GM21447 (cell line): ENCODE measurements around the gene TDRD10.
"Not testable (repeated sequence)": the region's sequence is repeated elsewhere in the genome, so short reads cannot be mapped to it uniquely, and the experiment has no call there.

Source experiments
- ATAC-seq: cut with Tn5 transposase; IDR thresholded peaks from one replicate; pipeline ENCODE4 v1.9.1; 2021; ENCODE audit not compliant: unreplicated experiment

The TDRD10 gene

GRCh38 chr1:154478639-154479038, 23.4 kb upstream of the TDRD10 start:
- ATAC-seq: no peak

GRCh38 chr1:154479764-154480421, 22.1 kb upstream of the TDRD10 start:
- ATAC-seq: no peak

DNA sequence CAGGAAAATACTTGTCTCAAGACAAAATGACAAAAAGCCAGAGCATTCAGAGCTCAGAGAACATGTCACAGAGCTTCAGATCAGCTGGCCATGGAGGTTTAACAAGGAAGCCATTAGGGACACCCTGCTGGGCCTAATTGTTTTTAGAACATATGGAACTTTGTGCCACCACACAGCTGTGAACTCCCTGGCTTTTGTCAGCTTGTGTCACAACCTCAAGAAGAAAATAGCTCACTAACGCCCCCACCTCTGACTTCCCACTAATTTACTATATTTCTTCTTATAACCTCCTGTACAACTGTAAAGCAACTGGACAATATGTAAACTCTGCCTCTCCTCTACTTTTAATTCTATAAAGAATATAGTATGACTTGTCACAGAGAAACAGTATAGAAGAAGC, 21.0 kb upstream of the TDRD10 start:
- ATAC-seq: no peak

GRCh38 chr1:154483941-154484803, 17.8 kb upstream of the TDRD10 start:
- ATAC-seq: no peak

DNA sequence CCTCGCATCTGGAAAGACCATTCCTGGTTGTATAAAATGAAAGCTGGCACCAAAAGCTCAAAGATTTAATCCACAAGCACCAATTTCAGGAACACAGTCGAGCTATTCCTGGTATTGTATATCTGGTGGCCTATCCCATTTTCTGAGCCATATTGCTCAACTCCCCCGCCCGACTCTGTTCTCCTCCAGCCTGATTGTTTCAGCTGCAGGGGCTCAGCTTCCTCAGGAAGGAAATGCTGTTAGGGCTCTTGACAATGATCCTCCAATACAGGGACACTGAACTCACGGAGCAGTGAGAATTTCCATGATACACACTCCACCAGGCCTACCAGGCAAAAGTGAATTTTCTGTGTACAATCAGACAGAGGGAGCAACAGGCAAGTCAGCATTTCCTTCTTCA, 16.9 kb upstream of the TDRD10 start:
- ATAC-seq: no peak

DNA sequence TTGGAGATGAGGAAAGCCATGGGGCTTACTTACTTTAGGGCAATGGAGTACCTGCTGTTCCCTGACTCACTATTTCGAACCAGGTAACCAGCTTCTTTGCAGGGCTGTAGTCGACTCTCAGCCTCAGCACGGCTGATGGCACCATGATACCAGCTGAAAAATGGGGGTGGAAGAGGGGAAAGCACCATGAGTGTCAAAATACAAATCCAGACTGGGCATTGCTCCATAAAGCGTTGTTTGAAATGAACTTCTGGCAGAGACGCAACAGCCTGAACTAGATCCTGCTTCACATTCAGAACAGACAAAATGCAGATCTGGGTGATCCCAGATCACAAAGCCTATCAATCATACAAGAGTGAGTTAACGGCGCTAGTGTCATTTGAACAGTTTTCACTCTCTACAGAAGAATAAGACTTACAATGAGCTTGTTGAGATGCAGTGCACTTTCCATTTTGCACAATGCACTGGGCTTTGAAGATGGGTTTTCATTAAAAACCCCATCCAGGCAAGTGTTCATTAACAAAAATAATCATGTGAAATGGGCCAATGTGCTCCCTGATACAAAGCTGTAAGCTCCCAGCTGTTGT, 16.0 kb upstream of the TDRD10 start:
- ATAC-seq: no peak

GRCh38 chr1:154486756-154487155, 15.3 kb upstream of the TDRD10 start:
- not testable (repeated sequence) for ATAC-seq

- no peak for ATAC-seq
Observed at GRCh38 chr1:154488922-154489321, 13.1 kb upstream of the TDRD10 start.

DNA sequence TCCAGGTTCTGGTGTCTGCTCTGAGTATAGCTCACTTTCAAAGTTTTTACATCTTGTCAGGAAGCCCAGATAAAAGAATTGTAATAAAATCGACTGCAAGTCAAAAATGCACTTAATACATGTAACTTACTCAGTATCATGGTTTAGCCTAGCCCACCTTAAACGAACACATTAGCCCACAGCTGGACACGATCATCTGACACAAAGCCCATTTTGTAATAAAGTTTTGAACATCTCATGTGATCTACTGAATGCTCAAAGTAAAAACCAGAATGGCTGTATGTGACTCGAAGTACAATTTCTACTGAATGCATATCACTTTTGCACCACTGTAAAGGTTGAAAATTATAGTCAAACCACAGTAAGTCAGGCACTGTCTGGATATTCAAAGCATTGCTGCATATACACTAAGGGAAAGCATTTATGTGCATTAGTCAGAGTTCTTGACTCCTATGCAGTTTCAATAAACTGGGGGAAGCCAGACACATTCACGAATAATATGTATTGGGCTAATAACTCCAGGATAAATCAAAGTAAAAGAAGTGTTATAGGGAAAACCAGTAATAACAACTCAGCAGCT, 12.2 kb upstream of the TDRD10 start:
- no peak for ATAC-seq

GRCh38 chr1:154490317-154490716, 11.7 kb upstream of the TDRD10 start:
- ATAC-seq: no peak

DNA sequence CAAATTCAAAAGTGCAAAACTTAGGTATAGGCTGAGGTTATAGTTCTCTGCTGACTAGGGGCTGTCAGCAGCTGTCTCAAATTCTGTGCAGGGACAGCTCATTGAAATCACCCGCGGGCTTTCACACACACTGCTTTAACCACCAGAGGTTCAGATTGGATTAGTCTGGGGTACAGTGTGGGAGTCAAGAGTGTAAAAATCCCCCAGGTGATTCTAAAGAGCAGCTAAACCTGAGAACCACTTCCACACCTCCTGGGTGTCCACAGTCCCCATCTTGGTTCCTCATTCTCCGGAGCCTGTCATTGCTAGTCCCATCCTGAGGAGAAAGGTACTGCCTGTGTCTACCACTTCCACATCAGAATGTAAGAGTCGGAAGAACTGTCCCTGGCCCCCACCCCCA, 9.9 kb upstream of the TDRD10 start:
- no peak for ATAC-seq

GRCh38 chr1:154493276-154493675, 8.7 kb upstream of the TDRD10 start:
- ATAC-seq: no peak

DNA sequence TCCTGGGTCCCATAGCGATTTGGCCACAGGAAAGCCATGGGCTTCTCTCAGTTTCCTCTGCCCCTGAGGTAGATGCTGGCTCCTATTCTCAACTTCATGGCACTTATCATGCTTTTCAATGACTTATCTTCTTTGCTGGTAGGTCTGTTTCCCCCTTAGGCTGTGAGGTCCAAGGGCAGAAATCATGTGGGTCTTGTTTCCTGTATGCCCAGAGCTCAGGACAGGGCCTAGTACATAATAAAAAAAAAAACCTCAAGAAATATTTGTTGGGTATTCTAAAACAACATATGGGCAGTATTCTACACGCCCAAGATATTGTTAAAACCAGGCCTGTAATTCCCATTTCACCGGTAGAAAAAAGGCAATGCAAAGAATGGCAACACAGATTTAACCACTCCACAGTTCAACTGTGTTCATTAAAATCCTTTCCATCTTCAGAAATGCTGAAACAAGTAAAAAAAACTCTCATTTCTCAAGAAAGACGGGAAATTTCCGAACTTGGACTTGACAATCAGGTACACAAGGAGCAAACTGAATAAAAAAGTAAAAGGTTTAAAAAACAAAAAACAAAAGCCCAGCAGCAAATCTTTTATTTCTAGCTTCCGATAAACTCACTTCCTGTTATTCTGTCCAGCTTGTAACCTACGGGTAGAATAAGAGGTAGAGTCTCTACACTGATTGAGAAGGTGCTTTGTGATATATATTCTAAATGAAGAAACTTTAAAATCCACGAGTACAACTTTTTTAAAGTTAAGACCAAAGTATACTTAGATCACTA, 6.3 kb upstream of the TDRD10 start:
- no peak for ATAC-seq

GRCh38 chr1:154496383-154496782, 5.6 kb upstream of the TDRD10 start:
- no peak for ATAC-seq

DNA sequence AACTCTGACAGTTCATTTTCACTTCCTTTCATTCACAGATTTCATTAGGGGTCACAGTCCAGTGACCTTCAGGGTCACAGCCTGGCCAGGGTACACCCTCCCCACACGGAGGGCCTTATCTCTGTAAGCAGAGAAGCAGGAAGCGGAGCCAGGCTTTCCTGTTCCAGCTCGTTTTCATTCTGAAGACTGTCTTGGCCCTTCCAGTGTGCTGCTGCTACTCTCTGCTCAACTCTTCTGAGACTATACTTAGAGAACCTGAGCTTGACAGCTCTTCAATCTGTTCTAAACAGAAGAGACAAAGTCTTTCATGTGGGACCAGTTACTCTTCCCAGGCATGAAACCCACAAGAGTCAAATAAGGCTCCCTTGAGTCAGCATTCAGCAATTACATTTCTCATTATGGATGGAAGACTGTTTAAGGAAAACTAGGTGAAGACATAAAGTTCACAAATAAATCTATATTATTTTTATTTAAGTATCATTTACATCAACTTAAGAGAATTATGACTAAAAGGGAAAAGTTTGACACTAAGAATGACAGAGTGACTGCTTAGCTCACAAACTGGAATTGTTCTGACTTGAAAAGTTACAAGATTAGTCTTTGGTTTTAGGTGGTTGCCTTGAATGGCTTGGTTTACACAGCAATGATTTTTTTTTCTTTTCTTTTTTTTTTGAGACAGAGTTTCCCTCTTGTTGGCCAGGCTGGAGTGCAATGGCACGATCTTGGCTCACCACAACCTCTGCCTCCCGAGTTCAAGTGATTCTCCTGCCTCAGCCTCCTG, 4.8 kb upstream of the TDRD10 start:
- no peak for ATAC-seq

DNA sequence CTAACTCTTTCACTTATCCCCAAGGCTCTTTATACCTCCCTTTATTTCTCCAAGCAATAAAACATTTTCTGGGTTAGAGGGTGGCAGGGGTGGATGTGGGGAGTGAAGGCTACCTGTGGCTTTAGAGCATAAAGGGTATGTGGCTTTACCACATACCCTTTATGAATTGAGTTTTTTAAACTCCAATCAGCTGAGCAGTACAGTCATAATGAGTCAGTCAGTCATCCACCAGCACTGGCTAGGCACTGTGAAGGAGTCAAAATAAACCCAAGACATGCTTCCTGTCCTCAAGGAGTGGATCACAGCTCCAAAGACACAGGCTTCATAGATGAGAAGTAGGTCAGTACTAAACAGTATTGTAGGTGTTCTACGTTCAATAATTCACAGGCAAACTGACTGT, 2.6 kb upstream of the TDRD10 start:
- ATAC-seq: no peak

DNA sequence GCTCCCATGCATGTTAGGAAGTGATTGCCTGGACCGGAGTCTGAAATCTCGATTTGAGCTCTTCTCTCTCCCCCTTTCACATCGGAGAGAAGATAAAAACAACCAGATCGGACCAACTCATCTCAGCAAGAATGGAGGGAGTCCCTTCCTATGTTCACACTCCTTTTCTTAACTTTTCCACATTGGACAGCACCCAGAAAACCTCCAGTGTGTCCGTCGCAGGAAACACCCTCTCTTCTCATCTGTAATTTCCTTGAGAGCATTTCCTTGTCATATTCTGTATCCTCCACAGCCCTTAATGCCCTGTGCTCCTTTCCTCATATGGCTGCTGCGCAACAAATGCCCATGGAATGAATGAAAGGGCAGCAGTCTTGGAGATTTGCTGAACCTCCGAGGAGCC, 1.5 kb upstream of the TDRD10 start:
- no peak for ATAC-seq

- ATAC-seq: no peak
Observed at GRCh38 chr1:154501423-154502065, 475 bp upstream of the TDRD10 start.

DNA sequence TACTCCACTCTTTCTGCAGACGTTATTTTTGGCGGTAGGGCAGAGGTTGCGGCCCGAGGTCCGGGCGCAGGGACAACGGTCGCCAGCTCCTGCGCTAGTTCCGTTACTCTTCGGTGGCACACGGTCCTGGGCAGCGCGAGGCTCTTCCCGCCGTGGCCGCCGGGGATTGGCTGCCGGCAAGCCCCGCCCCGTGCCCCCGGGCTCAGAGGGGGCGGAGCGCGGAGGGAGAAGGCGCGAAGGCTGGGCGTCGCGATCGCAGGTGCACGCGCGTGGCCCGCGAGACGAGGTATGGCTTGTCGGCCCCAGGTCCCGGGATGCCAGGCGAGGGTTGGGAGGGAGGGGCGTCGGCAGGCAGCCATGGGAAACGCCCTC, 711 bp downstream of the TDRD10 start:
- no peak for ATAC-seq

GRCh38 chr1:154503898-154504297, 1.9 kb downstream of the TDRD10 start:
- ATAC-seq: no peak
